ENCODE measurements around the gene USP17L18.
"Not testable (repeated sequence)": the region's sequence is repeated elsewhere in the genome, so short reads cannot be mapped to it uniquely, and the experiment has no call there.

DNA sequence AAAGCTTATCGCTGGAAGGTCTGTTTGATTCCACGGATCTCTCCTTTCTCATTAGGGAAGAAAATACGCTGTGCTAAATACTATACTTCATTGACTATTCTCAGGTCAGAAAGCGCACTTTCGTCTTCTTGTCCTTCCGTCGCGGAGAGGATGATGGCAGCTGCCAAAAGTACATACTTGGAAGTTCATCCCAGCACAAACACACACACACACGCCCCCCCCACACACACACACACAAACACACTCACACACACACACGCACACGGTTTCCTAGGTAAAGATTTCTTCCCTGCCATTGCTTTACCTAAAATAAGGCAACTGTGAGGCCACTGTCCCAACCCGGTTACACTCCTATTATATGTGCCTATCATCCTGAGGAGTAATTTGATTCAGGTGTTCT is 10.0 kb upstream of the USP17L18 start:
- TF ChIP-seq, protein P1, sequence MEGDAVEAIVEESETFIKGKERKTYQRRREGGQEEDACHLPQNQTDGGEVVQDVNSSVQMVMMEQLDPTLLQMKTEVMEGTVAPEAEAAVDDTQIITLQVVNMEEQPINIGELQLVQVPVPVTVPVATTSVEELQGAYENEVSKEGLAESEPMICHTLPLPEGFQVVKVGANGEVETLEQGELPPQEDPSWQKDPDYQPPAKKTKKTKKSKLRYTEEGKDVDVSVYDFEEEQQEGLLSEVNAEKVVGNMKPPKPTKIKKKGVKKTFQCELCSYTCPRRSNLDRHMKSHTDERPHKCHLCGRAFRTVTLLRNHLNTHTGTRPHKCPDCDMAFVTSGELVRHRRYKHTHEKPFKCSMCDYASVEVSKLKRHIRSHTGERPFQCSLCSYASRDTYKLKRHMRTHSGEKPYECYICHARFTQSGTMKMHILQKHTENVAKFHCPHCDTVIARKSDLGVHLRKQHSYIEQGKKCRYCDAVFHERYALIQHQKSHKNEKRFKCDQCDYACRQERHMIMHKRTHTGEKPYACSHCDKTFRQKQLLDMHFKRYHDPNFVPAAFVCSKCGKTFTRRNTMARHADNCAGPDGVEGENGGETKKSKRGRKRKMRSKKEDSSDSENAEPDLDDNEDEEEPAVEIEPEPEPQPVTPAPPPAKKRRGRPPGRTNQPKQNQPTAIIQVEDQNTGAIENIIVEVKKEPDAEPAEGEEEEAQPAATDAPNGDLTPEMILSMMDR (IDR thresholded peaks at IDR 0.05), result not testable (repeated sequence)
- not testable (repeated sequence) for TF ChIP-seq EZH2 (IDR thresholded peaks at IDR 0.05; ENCODE audit: borderline replicate concordance, insufficient read depth, low read depth, low read length, poor library complexity, severe bottlenecking)

Measured in B cell (primary cell).